Measurements from ENCODE around the gene PIGZ.
A peak's percentile ranks its signal among the peaks of the same experiment; 100 is the strongest.

PIGZ gene

GRCh38 chr3:196983186-196983585 is 14.6 kb upstream of the PIGZ start:
- DNase-seq (ENCODE audit: low read depth in 2 of 2): no peak

DNA sequence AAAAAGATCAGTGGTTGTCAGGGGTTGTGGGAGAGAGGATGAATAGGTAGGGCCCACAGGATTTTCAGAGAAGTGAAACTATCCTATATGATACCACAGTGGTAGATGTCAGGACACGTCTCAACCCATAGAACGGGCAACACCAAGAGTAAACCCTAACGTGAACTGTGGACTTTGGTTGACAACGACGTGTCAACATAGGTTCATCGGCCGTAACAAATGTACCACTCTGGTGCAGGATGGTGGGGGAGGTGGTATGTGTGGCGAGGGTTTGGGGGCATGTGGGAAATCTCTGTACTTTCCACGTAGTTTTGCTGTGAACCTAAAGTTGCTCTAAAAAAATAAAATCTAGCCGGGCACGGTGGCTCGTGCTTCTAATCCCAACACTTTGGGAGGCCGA is 13.0 kb upstream of the PIGZ start:
- DNase-seq (ENCODE audit: low read depth in 2 of 2): no peak

DNA sequence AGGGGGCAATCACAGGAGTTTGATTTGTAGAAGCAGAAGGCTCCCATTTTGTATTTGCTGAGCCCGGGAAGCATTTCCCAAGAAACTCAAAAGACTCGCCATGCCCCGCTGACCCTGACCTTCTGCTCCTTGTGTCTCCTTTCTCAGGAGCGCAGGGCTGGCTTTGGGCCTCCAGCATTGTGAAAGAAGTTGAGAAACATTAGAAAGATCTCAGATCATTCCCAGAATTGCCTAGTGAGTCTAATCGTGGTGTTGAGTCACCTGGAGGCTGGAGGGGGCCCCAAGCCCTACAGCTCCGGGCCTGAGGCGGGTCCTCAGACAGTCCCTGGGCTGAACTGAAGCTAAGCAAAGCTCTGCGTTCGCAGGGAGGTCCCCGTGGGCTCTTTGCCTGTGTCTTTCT is 10.9 kb upstream of the PIGZ start:
- DNase-seq (ENCODE audit: low read depth in 2 of 2): no peak

GRCh38 chr3:196976941-196977340 is 8.3 kb upstream of the PIGZ start:
- DNase-seq (ENCODE audit: low read depth in 2 of 2): no peak

GRCh38 chr3:196975349-196975748 is 6.7 kb upstream of the PIGZ start:
- DNase-seq (ENCODE audit: low read depth in 2 of 2): no peak

- no peak for DNase-seq (ENCODE audit: low read depth in 2 of 2)
Observed at GRCh38 chr3:196974661-196975060, 6.0 kb upstream of the PIGZ start.

DNA sequence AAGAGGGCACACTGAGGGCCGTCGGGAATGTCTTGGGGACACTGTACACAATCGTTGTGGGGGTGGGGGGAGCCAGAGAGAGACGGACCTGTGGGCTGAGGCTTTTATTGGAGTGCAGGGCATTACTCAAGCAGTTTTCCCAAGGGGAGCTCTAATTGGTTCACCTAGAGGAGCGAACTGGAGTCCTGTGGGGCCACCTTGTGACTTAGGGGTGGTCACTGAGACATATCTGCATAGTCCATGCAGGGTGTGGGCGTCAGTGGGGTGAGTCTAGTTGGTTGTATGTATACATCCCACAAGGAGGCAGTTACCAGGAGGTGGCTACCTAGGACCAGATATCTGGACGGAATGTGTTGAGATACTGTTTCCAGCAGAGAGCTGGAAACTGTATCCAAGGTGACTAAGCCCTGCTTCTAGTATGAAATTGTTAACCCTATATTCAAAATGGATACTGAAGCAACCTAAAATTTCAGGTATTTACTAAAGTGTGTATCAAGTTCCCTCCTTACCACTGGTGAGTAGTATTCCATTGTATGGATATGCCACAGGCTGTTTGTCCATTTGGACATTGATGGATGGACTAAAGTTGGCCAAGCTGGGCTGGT is 2.6 kb upstream of the PIGZ start:
- DNase-seq (ENCODE audit: low read depth in 2 of 2): no peak

DNA sequence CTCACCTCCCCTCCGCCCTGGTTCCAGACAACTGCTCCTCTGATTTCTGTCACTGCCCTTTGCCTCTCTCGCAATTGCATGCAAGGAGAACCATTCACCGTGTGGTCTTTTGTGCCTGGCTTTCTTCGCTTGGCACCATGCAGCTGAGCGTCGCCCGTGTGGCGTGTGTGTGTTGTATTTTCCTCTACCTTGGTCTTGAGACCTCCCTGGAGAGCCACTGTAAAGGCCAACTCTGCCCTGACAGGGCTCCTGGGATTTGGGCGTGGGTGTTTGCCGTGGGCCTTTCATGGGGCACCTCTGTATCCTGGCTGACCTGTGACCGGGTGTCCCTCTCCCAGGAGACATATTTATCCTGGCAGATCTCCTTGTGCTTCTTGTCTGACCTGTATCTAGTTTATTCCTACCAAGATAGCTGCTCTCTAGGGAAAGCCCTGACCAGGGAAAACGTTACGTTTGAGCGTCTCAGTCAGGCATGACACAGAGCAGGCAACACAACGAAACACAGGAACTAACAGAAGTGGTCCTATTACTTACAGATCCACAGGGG is 2.0 kb upstream of the PIGZ start:
- DNase-seq (ENCODE audit: low read depth in 2 of 2): no peak

GRCh38 chr3:196969660-196970546 is 1.3 kb upstream of the PIGZ start:
- DNase-seq (ENCODE audit: low read depth in 2 of 2): peak; percentile 38 to 43

DNA sequence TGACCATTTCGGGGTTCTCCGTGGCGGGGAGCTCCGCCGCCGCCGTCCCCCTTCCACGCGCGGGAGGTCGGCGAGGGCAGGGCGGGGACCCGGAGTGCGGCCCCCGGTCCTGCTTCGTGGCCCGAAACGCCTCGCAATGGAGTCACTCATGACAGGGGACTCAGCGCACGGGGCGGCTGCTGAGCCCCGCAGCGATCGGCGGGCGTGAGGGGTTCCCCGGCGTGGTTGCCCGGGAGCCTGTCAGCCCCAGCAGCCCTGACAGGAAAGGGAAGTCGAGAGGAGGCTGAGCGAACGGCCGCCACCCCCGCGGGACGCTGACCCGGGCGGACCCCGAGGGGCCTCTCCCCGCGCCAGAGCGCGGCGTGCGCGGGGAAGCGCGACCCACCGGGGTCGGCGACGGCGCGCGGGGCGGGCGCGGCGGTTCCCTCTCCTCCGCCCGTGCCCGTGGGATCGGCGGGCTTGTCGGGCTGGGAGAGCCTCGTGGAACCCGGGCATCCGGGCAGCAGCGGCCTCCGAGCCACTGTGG is 564 bp upstream of the PIGZ start:
- DNase-seq (ENCODE audit: low read depth in 2 of 2): no peak

- no peak for DNase-seq (ENCODE audit: low read depth in 2 of 2)
Observed at GRCh38 chr3:196967412-196968232, 1.0 kb downstream of the PIGZ start.

DNA sequence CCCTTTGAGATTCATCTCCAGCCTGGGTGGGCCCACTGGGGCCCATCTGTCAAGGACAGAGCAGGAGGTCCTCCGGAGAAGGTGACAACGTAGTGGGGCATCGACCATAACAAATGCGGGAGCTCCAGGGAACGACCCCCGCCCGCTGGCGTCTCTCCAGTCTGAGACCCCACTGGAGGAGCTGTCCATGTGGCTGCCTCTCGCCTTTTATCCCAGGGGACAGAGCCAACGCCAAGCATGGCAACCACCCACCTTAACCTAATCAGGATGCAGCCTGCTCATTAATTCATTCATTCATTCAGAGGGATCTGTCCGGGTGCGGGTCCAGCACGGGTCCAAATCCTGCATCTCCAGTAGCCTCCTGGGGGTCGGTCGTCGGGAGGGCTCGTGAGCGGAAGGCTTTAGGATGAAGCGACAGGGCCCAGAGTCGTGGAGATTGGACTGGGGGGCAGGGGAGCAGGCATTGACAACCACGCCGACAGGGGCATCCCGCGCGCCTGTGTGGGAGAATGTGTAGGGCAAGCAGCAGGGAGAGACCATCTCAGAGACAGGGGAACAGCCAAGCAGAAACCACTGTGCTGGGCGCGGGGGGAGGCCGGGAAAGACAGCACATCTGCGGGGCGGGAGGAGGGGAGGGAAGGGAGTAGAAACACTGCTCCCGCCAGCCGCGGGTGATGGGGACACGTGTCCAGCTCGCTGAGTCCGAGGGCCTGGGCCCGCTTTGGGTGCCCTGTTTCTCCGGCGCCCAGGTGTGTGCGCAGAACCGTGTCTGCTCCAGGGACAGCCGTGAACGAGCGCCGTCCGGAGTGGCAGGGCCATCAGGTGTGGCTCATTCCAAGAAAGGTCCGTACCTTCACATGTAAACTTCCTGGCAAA is 1.9 kb downstream of the PIGZ start:
- DNase-seq (ENCODE audit: low read depth in 2 of 2): no peak

- DNase-seq (ENCODE audit: low read depth in 2 of 2): no peak
Observed at GRCh38 chr3:196965804-196966173, 2.8 kb downstream of the PIGZ start.

DNA sequence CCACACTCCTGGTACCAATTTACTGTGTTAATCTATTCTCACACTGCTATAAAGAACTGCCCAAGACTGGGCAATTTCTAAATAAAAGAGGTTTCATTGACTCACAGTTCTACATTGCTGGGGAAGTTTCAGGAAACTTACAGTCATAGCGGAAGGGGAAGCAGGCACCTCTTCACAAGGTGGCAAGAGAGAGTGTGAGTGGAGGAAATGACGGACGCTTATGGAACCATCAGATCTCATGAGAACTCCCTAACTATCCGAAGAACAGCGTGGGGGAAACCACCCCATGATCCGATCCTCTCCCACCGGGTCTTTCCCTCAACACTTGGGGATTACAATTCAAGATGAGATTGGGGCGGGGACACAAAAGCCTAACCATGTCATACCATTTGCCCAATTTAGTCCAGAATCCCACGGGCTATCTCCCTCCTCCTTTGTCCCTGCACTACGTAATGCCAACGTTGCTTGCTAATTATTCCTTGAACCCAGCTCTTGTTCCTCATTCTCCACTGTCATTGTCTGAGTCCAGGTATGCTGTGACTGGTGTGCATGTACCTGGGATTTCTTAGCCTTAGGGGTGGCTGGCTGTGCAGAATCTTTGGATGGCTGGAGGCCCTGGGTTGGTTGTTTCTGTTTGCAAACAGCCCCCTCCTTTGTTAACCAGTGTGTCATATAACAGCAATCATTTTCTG is 3.4 kb downstream of the PIGZ start:
- DNase-seq (ENCODE audit: low read depth in 2 of 2): no peak

DNA sequence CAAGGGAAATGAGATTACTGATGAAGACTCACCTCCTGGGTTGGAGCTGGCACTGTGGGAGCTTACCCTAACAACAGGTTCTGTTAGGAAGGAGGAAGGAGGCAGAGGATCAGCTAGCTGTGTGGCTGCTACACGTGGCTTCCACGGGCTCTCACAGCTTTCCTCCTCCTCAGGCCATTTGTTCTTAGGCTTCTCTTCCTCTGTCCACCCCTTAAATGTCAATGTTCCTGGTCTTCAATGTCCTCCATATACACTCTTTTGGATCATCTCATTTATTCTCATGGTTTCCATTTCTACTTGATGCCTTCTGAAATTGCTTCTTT is 5.0 kb downstream of the PIGZ start:
- no peak for DNase-seq (ENCODE audit: low read depth in 2 of 2)

DNA sequence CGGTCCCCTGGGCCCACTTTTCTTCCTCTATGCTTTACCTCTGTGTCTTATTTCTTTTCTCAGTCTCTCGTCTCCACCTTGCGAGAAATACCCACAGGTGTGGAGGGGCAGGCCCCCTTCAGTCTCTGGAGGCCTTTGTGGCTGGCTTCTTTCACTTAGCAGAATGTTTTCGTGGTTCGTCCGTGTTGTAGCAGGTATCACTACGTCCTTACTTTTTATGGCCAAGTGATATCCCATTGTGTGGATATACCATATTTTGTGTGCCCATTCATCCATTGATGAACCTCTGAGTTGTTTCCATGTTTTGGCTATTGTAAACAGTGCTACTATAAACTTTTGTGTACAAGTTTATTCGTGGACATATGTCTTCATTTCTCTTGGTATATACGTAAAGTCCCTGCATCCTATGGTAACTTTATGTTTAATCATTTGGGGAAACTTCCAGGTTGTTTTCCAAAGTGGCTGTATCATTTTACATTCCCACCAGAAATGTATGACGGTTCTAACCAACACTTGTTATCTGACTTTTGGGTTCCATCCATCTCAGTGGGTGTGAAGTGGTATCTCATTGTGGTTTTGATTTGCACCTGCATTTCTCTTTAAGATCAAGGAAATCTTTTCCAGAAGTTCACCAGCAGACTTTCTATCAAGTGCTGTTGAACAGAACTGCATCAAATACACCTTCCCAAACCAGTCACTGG is 5.6 kb downstream of the PIGZ start:
- DNase-seq (ENCODE audit: low read depth in 2 of 2): no peak

DNA sequence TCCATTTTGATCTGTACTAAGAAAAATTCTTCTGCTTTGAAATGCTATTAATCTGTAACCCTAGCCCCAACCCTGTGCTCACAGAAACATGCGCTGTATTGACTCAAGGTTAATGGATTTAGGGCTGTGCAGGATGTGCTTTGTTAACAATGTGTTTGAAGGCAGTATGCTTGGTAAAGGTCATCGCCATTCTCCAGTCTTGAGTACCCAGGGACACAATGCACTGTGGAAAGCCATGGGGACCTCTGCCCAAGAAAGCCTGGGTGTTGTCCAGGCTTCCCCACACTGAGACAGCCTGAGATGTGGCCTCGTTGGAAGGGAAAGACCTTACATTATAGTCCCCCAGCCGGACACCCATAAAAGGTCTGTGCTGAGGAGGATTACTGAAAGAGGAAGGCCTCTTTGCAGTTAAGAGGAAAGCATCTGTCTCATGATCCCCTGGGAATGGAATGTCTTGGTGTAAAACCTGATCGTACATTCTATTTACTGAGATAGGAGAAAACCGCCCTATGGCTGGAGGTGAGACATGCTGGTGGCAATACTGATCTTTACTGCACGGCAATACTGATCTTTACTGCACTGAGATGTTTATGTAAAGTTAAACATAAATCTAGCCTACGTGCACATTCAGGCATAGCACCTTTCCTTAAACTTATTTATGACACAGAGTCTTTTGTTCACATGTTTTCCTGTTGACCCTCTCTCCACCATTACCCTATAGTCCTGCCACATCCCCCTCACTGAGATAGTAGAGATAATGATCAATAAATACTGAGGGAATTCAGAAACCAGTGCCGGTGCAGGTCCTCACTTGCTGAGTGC is 6.3 kb downstream of the PIGZ start:
- no peak for DNase-seq (ENCODE audit: low read depth in 2 of 2)

DNA sequence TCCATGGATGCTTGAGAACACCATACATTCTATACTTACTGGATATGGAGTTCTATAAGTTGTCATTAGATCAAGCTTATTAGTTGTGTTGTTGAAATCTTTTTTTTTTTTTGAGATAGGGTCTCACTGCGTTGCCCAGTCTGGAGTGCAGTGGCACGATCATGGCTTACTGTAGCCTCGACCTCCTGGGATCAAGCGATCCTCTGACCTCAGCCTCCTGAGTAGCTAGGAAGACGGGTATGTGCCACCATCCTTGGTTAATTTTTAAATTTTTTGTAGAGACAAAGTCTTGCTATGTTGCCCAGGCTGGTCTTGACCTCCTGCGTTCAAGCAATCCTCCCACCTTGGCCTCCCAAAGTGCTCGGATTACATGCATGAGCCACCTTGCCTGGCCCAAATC is 13.8 kb downstream of the PIGZ start:
- no peak for DNase-seq (ENCODE audit: low read depth in 2 of 2)

GRCh38 chr3:196951371-196951770 is 17.3 kb downstream of the PIGZ start:
- DNase-seq (ENCODE audit: low read depth in 2 of 2): no peak

Measured in stimulated activated CD8-positive, alpha-beta memory T cell treated with anti-CD3 and anti-CD28 coated beads, Interleukin-2, amount 100 ng/mL, for 1 hour (primary cell).